ENCODE data around the gene ZNF443.
"Not testable (repeated sequence)": the region's sequence is repeated elsewhere in the genome, so short reads cannot be mapped to it uniquely, and the experiment has no call there.

ZNF443 gene

GRCh38 chr19:12440541-12441316 lies at the start of gene ZNF443:
TSS of gene ZNF443 (minus strand) at chr19:12441021. CDS start at chr19:12440914, 107 bp downstream.
- DNase-seq (ENCODE audit: low read depth, low spot score) = peak; percentile 98

DNA sequence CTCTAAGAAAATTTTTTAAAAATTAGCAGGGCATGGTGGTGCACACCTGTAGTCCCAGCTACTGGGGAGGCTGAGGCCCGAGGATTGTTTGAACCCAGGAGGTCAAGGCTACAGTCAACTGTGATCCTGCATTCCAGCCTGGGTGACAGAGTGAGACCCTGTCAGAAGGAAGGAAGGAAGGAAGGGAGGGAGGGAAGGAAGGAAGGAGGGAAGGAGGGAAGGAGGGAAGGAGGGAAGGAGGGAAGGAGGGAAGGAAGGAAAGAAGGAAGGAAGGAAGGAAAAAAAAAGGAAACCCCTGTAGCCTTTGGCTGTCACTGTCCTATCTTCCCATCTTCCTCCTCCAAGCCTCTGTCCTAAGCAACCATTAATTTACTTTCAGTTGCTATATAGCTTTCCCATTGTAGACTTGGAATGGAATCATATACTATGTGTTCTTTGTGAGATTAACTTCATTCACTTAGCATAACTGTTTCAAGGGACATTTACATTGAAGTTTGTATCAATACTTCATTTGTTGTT lies 45.5 kb upstream of the ZNF443 start:
- not testable (repeated sequence) for DNase-seq (ENCODE audit: low read depth, low spot score)

DNA sequence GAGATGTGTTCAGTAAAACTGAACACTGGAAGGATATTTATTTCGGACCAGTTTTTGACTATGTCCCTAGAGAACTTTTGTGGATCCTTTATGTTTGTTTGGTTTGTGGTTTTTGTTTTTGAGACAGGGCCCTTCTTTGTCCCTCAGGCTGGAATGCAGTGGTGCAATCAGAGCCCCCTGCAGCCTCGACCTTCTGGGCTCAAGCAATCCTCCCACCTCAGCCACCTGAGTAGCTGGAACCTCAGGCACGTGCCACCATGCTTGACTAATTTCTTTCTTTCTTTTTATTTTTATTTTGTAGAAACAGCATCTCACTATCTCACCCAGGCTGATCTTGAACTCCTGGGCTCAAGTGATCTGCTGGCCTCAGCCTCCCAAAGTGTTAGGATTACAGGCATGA lies 44.8 kb upstream of the ZNF443 start:
- no peak for DNase-seq (ENCODE audit: low read depth, low spot score)

DNA sequence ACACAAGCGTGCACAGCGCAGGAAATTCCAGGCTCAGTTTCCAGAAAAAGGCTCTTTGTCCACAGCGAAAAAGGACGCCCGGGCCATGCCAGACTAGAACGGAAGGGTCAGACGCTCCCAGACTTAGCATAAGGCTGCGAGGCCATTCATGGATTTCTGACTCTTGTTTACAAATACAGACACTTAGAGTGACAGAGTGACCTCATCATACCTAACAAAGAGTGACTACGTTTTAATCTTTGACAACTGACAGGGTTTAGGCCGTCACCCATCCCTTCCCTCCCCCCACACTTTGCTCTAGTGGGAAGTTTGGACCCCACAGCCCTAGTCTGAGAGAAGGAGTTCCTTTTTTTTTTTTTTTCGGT lies 44.2 kb upstream of the ZNF443 start:
- DNase-seq (ENCODE audit: low read depth, low spot score) = no peak

- DNase-seq (ENCODE audit: low read depth, low spot score) = peak; percentile 70
Observed at GRCh38 chr19:12484371-12485051, 43.7 kb upstream of the ZNF443 start, which contains the start of gene ZNF709. TSS of gene ZNF709 (minus strand) at chr19:12484816. CDS start at chr19:12484657, 159 bp downstream.

- no peak for DNase-seq (ENCODE audit: low read depth, low spot score)
Observed at GRCh38 chr19:12484011-12484370, 43.2 kb upstream of the ZNF443 start.

GRCh38 chr19:12482509-12482886 lies 41.7 kb upstream of the ZNF443 start:
- no peak for DNase-seq (ENCODE audit: low read depth, low spot score)

GRCh38 chr19:12481781-12482508 lies 41.1 kb upstream of the ZNF443 start:
- no peak for DNase-seq (ENCODE audit: low read depth, low spot score)

DNA sequence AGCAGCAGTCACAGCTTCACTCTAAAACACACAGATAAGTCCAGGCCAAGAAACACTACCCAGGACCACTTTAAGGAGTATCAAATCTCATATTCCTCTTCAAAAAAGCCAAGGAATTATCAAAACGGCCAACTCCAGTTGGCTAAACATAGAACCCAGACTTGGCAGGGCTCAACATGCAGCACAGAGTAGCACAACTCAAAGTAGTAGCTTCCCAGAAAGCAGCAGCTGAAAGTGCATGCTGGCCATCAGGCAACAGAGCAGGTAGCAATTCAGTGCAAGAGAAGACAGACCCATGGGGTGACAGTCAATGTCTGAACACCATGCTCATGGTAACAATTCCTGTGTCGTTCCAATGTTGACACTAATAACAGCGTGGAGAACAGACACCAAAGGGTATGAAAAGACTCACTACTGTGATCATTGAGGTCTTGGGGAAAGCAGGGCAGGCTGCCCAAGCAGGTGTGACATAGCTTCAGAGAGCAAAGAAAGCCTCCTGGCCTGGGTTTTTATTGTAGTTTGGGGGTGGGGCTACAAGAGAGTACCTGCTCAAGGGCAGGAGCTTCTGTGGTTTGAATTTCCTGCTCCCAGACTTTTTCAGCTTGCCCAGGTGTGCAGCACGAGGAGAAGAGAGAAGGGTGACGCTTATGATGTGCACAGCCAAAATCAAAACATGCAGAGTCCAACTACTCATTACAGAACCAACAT lies 37.6 kb upstream of the ZNF443 start:
- DNase-seq (ENCODE audit: low read depth, low spot score) = no peak

- not testable (repeated sequence) for DNase-seq (ENCODE audit: low read depth, low spot score)
Observed at GRCh38 chr19:12467651-12468050, 26.8 kb upstream of the ZNF443 start.

DNA sequence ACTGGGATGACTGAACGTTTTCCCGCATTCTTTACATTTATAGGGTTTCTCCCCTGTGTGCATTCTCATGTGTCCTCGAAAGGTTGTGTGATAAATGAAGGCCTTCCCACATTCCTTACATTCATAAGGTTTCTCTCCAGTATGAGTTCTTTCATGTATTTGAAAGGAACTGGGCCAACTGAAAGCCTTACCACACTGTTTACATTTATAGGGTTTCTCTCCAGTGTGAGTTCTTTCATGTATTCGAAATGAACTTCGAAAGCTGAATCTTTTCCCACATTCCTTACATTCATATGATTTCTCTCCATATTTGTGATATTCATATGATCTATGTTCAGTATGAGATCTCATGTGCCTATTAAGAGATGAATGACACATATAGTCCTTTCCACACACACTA lies 24.4 kb upstream of the ZNF443 start:
- DNase-seq (ENCODE audit: low read depth, low spot score) = no peak

DNA sequence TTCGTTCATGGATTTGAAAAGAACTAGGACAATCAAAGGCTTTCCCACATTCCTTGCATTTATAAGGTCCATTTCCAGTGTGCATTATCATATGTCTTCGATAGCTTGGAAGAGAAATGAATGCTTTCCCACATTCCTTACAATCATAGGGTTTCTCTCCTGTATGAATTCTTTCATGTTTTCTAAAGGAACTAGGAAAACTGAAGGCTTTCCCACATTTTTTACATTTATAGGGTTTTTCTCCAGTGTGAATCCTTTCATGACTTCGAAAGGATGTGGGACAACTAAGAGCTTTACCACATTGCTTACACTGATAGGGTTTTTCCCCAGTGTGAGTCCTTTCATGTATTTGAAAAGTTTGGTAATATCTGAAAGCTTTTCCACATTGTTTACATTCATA lies 23.9 kb upstream of the ZNF443 start:
- DNase-seq (ENCODE audit: low read depth, low spot score) = no peak

- DNase-seq (ENCODE audit: low read depth, low spot score) = not testable (repeated sequence)
Observed at GRCh38 chr19:12464139-12464538, 23.3 kb upstream of the ZNF443 start.

DNA sequence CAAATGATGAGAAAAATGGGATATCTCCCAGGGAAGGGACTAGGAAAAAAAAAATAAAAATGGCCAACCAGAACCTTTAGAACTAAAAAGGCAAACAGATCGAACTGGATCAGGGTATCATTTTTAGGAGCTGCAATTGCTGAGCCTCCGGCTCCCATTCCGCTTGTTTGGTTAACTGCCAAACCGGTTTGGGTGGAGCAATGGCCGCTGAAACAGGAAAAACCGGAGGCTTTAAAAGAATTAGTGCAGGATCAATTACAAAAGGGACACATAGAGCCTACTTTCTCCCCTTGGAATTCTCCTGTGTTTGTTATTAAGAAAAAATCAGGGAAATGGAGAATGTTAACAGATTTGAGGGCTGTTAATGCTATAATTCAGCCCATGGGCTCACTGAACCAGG lies 12.7 kb upstream of the ZNF443 start:
- no peak for DNase-seq (ENCODE audit: low read depth, low spot score)

- DNase-seq (ENCODE audit: low read depth, low spot score) = no peak
Observed at GRCh38 chr19:12450844-12451243, 10.0 kb upstream of the ZNF443 start.

DNA sequence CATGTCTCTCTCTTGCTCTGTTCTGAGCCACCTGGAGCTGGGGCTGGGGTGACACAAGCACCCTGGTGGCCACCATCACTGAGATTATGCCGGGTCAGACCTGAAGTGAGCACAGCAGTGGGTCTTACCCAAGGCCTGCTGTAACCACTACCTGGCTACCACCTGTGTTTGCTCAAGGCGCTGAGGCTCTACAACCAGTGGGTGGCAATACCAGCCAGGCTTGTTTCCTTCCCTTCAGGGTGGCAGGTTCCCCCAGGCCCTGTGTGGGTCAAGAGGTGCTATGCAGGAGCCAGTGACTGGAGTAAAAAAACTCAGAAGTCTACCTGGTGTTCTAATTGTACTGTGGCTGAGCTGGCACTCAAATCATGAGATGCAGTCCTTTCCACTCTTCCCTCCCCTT lies 8.0 kb upstream of the ZNF443 start:
- no peak for DNase-seq (ENCODE audit: low read depth, low spot score)

DNA sequence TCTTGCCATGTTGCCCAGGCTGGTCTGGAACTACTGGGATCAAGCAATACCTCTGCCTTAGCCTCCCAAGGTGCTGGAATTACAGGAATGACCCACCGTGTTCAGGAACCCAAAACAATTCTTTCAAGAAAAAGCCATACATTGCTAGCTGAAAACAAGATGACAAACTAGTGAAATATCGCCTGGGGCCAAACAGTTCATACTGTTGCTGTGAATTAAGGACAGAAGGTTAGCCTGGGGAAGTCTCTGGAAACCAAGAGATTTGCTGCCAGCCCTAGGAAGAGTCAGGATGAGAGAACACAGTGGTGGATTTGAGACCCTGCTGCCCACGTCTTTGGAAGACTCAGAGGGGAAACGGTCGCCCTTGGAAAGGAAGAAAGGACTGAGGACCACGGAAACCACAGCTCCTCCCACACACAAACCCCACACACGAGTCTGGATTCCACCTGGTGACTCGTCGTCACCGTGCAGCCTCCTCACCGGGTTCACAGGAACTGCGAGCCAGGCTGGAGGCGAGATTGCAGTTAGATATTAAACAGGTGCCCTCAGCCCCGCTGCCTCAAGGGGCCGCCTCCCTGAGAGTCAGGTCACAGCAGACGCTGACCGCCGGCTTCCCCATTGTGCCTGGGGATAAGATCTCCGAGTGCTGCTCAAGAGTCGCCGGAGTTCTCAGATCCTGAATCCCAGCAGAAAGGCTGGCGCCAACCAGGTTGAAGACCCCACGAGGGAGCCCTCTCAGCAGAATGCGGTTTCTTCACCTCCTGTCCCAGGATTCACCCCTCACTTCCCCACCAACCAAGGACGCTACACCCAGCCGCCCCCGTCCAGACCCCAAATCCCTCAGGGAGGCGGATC lies 908 bp downstream of the ZNF443 start:
- peak; percentile 14 for DNase-seq (ENCODE audit: low read depth, low spot score)

- DNase-seq (ENCODE audit: low read depth, low spot score) = not testable (repeated sequence)
Observed at GRCh38 chr19:12430726-12431299, 10.0 kb downstream of the ZNF443 start.

GRCh38 chr19:12425888-12426274 lies 14.9 kb downstream of the ZNF443 start:
- no peak for DNase-seq (ENCODE audit: low read depth, low spot score)

GRCh38 chr19:12425236-12425887 lies 15.5 kb downstream of the ZNF443 start:
- no peak for DNase-seq (ENCODE audit: low read depth, low spot score)
